Muscle of leg (tissue), 16 donors: ENCODE measurements around the gene ITSN1. TPM values are rescaled to one million over a fixed set of nuclear protein-coding genes. Genes with fewer than 3 reads are reported as not detected.
"Not testable (repeated sequence)": the region's sequence is repeated elsewhere in the genome, so short reads cannot be mapped to it uniquely, and the experiment has no call there.

Experiments used
- DNase-seq: peaks from one replicate; pipeline ENCODE4 v3.0.0; 2013
- H3K27ac ChIP-seq: one replicate; pipeline ENCODE4 v1.5.1; 2013; ENCODE audit warnings: mild to moderate bottlenecking, low read length, control low read depth
- H3K27me3 ChIP-seq: one replicate; pipeline ENCODE4 v1.6.1; 2013; ENCODE audit warnings: low read length; ENCODE audit not compliant: control insufficient read depth, insufficient read depth
- H3K36me3 ChIP-seq: one replicate; pipeline ENCODE4 v1.6.1; 2013; ENCODE audit warnings: low read length; ENCODE audit not compliant: control insufficient read depth, insufficient read depth
- H3K4me1 ChIP-seq: one replicate; pipeline ENCODE4 v1.6.1; 2013; ENCODE audit warnings: low read length; ENCODE audit not compliant: control insufficient read depth, insufficient read depth
- H3K4me3 ChIP-seq: one replicate; pipeline ENCODE4 v1.5.1; 2013; ENCODE audit warnings: low read length, control low read depth
- H3K9me3 ChIP-seq: replicated peaks from 2 replicates; pipeline ENCODE4 v1.6.1; 2013; ENCODE audit warnings: low read depth, low read length; ENCODE audit not compliant: control insufficient read depth
- WGBS: methylation state at CpG from one replicate; pipeline ENCODE4 v1.1.5; 2013; ENCODE audit warnings: missing lambda C conversion rate; ENCODE audit not compliant: insufficient coverage; 5-methylcytosine and 5-hydroxymethylcytosine counted together
- long read RNA-seq, 11 donors: transcript quantifications; one replicate each; lab custom pipeline, GENCODE V29; 2026
- polyA plus RNA-seq, 8 donors: library from polyadenylated mRNA; unstranded; fragments of 120-200 nt; gene quantifications; one replicate each; pipeline versions ENCODE4 v1.2.1 to v1.2.3, GENCODE V29; 2013; ENCODE audit warnings: inconsistent platforms in 1 of 8, low replicate concordance in 1 of 8; ENCODE audit not compliant: insufficient read length in 8 of 8, insufficient read depth in 1 of 8
- total RNA-seq: library from RNA; stranded (reverse); fragments of 120-200 nt; gene quantifications from one replicate; pipeline ENCODE4 v1.2.4, GENCODE V29; 2013

Gene ITSN1
- total RNA-seq (29.7 TPM), polyA plus RNA-seq (10 to 100 TPM; 26.1 to 42.6 (median 32.5) TPM)
- long read RNA-seq, donor 1, full-length matches to known transcripts = 4 of 4 reads
- long read RNA-seq, donor 1, partial matches to known transcripts = 0 of 4 reads
- long read RNA-seq, donor 1, other reads (novel, unspliced or antisense) = 0 of 4 reads
- long read RNA-seq, donor 2 = 0 reads
- long read RNA-seq, donor 3, full-length matches to known transcripts = 5 of 10 reads
- long read RNA-seq, donor 3, partial matches to known transcripts = 5 of 10 reads
- long read RNA-seq, donor 3, other reads (novel, unspliced or antisense) = 0 of 10 reads
- long read RNA-seq, donor 4, partial matches to known transcripts = 0 of 2 reads
- long read RNA-seq, donor 4, other reads (novel, unspliced or antisense) = 0 of 2 reads
- long read RNA-seq, donor 5, full-length matches to known transcripts = 4 of 1,348 reads
- long read RNA-seq, donor 5, partial matches to known transcripts = 438 of 1,348 reads
- long read RNA-seq, donor 5, other reads (novel, unspliced or antisense) = 906 of 1,348 reads
- long read RNA-seq, donor 6, full-length matches to known transcripts = 2 of 2 reads
- long read RNA-seq, donor 6, partial matches to known transcripts = 0 of 2 reads
- long read RNA-seq, donor 6, other reads (novel, unspliced or antisense) = 0 of 2 reads
- long read RNA-seq, donor 7, partial matches to known transcripts = 1,139 of 1,156 reads
- long read RNA-seq, donor 7, other reads (novel, unspliced or antisense) = 16 of 1,156 reads
- long read RNA-seq, donor 8, full-length matches to known transcripts = 5 of 885 reads
- long read RNA-seq, donor 8, partial matches to known transcripts = 412 of 885 reads
- long read RNA-seq, donor 8, other reads (novel, unspliced or antisense) = 468 of 885 reads
- long read RNA-seq, donor 9, partial matches to known transcripts = 0 of 1 reads
- long read RNA-seq, donor 9, other reads (novel, unspliced or antisense) = 0 of 1 reads
- long read RNA-seq, donor 10, full-length matches to known transcripts = 1 of 1,168 reads
- long read RNA-seq, donor 10, partial matches to known transcripts = 432 of 1,168 reads
- long read RNA-seq, donor 10, other reads (novel, unspliced or antisense) = 735 of 1,168 reads
- long read RNA-seq, donor 11, partial matches to known transcripts = 0 of 1 reads
- long read RNA-seq, donor 11, other reads (novel, unspliced or antisense) = 0 of 1 reads

GRCh38 chr21:33642027-33642895, at the start of gene ITSN1:
Gene ITSN1 (plus strand): TSS chr21:33642501. CDS start chr21:33718829, 76,328 bp downstream.
- Histone ChIP-seq H3K4me1 (peaks cover 11% of the 10 kb centered on the region), H3K27me3 (no peaks in the 10 kb centered on the region), H3K4me3 (peak within 1 kb of the TSS; percentile 75), H3K9me3 (no peaks in the 10 kb centered on the region), H3K36me3 (peaks cover 3% of the 10 kb centered on the region), H3K27ac (peak within 1 kb of the TSS; percentile 94)
- under 1% methylated on average over 58 of the region's 71 CpGs for WGBS
- DNase-seq = peak; percentile 100

- WGBS = no CpG with 5 or more reads among the region's 1 CpG
- H3K4me3 ChIP-seq = no peak overlapping the region
Observed at GRCh38 chr21:33598051-33598450, 44.2 kb upstream of the ITSN1 start.

GRCh38 chr21:33608559-33608958, 33.7 kb upstream of the ITSN1 start:
- H3K36me3 ChIP-seq = peaks cover 14% of the 10 kb centered on the region
- H3K4me1 ChIP-seq = no peaks in the 10 kb centered on the region
- H3K27ac ChIP-seq = no peak overlapping the region
- H3K9me3 ChIP-seq = no peaks in the 10 kb centered on the region
- no peaks in the 10 kb centered on the region for H3K27me3 ChIP-seq
- DNase-seq = peak; percentile 20
- no peak overlapping the region for H3K4me3 ChIP-seq
- WGBS = no CpG with 5 or more reads among the region's 1 CpG

More at GRCh38 chr21:33598051-33598450, 44.2 kb upstream of the ITSN1 start:
- peaks cover 28% of the 10 kb centered on the region for H3K36me3 ChIP-seq
- H3K27me3 ChIP-seq = no peaks in the 10 kb centered on the region
- no peaks in the 10 kb centered on the region for H3K9me3 ChIP-seq
- no peak overlapping the region for H3K27ac ChIP-seq
- no peak for DNase-seq
- no peaks in the 10 kb centered on the region for H3K4me1 ChIP-seq

- no CpG with 5 or more reads among the region's 7 CpGs for WGBS
- no peak overlapping the region for H3K27ac ChIP-seq
- H3K4me3 ChIP-seq = no peak overlapping the region
- H3K4me1 ChIP-seq = no peaks in the 10 kb centered on the region
- H3K36me3 ChIP-seq = peaks cover 24% of the 10 kb centered on the region
- no peaks in the 10 kb centered on the region for H3K9me3 ChIP-seq
- no peaks in the 10 kb centered on the region for H3K27me3 ChIP-seq
- DNase-seq = no peak
Observed at GRCh38 chr21:33611006-33611744, 31.1 kb upstream of the ITSN1 start.

GRCh38 chr21:33617565-33617964, 24.7 kb upstream of the ITSN1 start:
- not testable (repeated sequence) for H3K4me3 ChIP-seq, H3K9me3 ChIP-seq, DNase-seq, H3K4me1 ChIP-seq, H3K27me3 ChIP-seq, H3K27ac ChIP-seq
- 100% methylated on average over 1 of the region's 11 CpGs for WGBS
- peaks cover 37% of the 10 kb centered on the region for H3K36me3 ChIP-seq

- H3K4me1 ChIP-seq = no peaks in the 10 kb centered on the region
- WGBS = 100% methylated on average over 2 of the region's 2 CpGs
Observed at GRCh38 chr21:33618407-33618806, 23.9 kb upstream of the ITSN1 start.

GRCh38 chr21:33619726-33620125, 22.6 kb upstream of the ITSN1 start:
- H3K9me3 ChIP-seq = no peaks in the 10 kb centered on the region
- peaks cover 30% of the 10 kb centered on the region for H3K36me3 ChIP-seq
- H3K4me3 ChIP-seq = no peak overlapping the region
- no peak for DNase-seq
- no peaks in the 10 kb centered on the region for H3K27me3 ChIP-seq
- H3K27ac ChIP-seq = no peak overlapping the region
- H3K4me1 ChIP-seq = no peaks in the 10 kb centered on the region
- WGBS = 100% methylated on average over 1 of the region's 4 CpGs

More at GRCh38 chr21:33618407-33618806, 23.9 kb upstream of the ITSN1 start:
- Histone ChIP-seq H3K4me3 (no peak overlapping the region), H3K27me3 (no peaks in the 10 kb centered on the region), H3K9me3 (no peaks in the 10 kb centered on the region), H3K36me3 (peaks cover 34% of the 10 kb centered on the region), H3K27ac (no peak overlapping the region)
- no peak for DNase-seq

GRCh38 chr21:33622253-33622652, 20.0 kb upstream of the ITSN1 start:
- no peak overlapping the region for H3K27ac ChIP-seq
- DNase-seq = no peak
- no peaks in the 10 kb centered on the region for H3K9me3 ChIP-seq
- no peaks in the 10 kb centered on the region for H3K4me1 ChIP-seq
- no peak overlapping the region for H3K4me3 ChIP-seq
- H3K36me3 ChIP-seq = peaks cover 22% of the 10 kb centered on the region
- no peaks in the 10 kb centered on the region for H3K27me3 ChIP-seq

GRCh38 chr21:33626151-33626550, 16.1 kb upstream of the ITSN1 start:
- not testable (repeated sequence) for H3K4me1 ChIP-seq, H3K36me3 ChIP-seq, H3K27ac ChIP-seq, H3K4me3 ChIP-seq, H3K9me3 ChIP-seq, DNase-seq, H3K27me3 ChIP-seq
- WGBS = 90% methylated on average over 3 of the region's 7 CpGs
